Fibroblast of peridontal ligament (primary cell): ENCODE data around the gene LCE5A.
"Not testable (repeated sequence)": the region's sequence is repeated elsewhere in the genome, so short reads cannot be mapped to it uniquely, and the experiment has no call there.

ENCODE experiments used
- DNase-seq: peaks from one replicate; pipeline ENCODE4 v3.0.0-alpha.2; 2010; ENCODE audit errors: extremely low read depth

LCE5A gene

DNA sequence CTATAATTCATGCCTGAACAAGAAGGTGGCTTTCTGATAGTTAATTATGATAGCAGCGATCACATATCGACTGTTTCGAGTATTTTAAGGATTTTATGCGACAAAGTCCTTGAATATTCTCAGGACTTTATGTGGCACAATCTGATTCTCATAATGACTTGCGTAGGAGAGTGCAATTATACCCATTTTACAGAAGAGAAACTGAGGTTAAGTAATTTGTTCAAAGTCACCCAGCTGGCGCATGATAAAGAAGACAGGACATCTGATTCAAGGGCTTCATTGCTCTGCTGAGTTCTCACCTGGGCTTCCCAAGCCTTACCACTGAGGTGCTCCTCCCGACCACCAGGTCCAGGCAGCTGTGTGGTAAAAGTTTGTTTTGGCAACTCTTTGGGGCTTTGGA, 5.5 kb downstream of the LCE5A start:
- no peak for DNase-seq

GRCh38 chr1:152517237-152517811, 6.7 kb downstream of the LCE5A start:
- DNase-seq, result no peak

DNA sequence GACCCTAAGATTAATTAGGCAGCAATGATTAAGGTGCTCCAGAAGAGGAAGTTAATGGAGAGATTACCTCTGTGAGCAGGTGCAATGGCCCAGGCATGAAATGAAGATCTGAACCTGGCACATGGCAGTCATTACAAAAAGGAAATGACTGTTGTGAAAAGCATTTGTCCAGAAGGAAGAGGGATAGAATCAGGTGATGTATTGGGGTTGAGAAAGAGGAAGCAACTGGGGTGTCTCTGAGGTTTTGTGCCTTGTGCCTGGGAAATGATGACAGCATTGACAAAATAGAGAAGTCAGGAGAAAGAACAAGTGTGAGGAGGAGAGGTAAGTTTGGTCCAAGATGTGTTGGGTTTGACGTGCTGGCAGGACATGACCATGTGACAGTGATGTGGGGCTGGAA, 9.2 kb downstream of the LCE5A start:
- no peak for DNase-seq

- DNase-seq, result no peak
These were observed 10.0 kb downstream of the LCE5A start for GRCh38 chr1:152520561-152521090.

DNA sequence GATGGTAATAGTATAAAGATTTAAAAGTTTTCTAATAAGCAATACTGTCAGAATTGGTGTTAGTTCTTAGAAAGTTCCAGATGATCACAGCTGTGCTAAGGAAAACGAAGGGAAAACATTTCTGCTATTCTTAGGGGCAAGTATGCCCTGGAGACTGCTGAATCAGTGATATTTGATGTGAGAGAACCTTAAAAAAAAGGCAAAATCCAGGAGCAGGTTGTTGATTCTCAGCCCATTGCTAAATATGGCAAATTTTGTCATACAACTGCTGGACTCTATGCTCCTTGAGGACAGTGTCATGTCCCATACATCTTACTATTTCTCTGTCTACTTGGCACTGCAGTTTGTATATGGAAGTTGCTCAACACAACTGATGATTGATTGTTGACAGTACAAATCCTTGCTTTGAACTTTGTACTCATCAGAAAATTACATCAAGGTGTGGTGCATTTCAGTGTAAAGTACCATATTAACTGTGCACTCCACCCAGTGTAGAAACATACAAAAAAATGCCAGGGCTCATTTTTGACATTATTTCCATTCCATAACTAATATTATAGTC, 14.6 kb downstream of the LCE5A start:
- no peak for DNase-seq

GRCh38 chr1:152533327-152533938, 22.8 kb downstream of the LCE5A start:
- peak; percentile 29 for DNase-seq

GRCh38 chr1:152535774-152536173, 25.2 kb downstream of the LCE5A start:
- no peak for DNase-seq

GRCh38 chr1:152537496-152537895, 26.9 kb downstream of the LCE5A start:
- DNase-seq, result no peak

DNA sequence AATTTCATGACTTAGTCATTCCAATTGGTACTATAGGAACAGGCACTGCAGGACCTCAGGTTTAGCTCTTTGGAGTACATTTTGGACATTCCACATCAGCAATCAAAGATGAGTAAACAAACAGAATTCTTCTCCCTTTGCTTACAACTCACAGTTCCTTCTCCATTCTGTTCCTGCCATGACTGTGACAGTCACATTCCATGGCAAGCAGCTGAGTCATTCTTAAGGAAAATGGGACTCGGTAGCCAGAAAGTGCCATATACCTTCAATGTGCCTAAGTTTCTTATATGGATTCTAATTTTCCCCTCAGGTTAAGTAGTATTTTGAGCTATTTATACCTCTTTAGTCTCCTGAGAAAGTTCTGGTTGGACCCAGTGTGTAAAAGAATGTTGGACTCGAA, 29.3 kb downstream of the LCE5A start:
- DNase-seq, result no peak

DNA sequence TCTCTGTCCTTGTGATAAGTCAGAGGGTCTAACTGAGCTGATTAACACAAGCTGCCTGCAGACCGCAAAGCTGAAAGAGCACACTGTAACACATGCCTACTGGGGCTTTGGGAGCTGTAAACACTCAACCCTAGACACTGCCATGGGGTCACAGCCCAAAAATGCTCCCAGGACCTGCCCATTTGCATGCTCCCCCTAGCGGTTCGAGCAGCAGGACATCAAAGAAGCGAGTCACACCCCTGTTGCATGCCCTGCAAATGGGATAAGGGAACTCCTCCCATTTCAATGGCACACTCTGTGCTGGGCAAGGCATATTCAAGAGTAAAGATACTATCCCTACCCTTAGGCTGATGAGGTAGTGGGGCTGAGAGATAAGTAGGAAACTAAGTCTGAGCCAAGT, 33.2 kb downstream of the LCE5A start:
- no peak for DNase-seq

DNA sequence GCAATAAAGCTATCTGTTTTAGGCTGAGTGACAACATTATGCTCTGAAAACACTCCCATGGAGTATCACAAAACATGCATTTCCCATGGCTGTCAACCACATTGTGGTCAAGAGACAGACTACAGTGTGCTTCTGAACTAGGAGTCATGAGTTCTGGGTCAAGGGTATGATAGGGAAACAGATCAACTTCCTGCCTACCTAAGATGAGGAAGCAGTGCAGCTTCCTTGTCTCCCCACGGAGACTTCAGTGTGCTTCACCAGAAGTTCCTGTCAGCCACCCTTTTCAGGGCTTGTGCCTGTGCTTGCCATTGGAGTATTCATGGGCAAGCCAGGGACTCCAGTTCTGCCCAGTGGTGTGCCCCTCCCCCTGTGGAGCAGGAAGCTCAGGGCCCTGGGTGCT, 36.1 kb downstream of the LCE5A start:
- DNase-seq, result no peak

- DNase-seq, result not testable (repeated sequence)
These were observed 37.8 kb downstream of the LCE5A start for GRCh38 chr1:152548358-152548757.
